ENCODE results near the gene NAV1. TPM values are rescaled to one million over a fixed set of nuclear protein-coding genes. Genes with fewer than 3 reads are reported as not detected.
"Not testable (repeated sequence)": the region's sequence is repeated elsewhere in the genome, so short reads cannot be mapped to it uniquely, and the experiment has no call there.

NAV1 gene
- total RNA-seq, 1 experiment from 2014 or later = 15.5 TPM

DNA sequence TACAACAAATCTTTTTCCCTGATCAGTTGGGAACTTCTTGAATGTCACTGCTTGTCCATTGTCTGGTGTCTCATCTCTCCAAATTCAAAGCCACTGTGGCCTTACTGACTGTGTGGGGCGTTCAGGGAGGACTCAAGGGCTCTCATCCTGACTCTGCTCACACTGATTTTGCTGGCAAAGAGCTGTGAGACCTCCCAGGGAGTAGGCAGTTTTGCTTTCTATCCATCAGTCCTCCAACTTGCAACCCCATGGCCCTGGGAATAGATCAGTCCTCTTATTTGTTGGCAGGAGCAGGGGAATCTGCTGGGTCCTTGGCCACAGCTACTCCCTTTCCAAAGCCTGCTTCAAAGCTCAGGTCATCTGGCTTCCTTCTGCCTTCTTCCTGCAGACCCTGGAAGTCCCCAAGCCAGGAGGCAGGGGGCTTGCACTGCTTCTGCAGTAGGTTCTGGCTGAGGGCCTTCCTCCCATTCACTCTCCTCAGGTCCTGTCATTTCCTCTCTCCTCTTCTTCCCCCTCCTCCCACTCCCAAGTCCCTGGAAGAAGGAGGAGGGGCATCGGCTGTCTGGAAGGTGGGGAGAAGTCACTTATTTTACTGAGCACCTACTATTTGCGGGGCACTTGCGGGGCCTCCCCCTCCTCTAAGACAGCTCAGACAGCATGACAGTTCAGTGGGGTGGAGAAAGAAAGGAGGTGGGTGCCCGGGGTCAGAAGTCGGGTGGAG, 876 bp upstream of the NAV1 start:
- Histone ChIP-seq H3K27ac (peak overlapping the region; percentile 76), H3K4me1 (replicated peaks) (peaks cover 68% of the 10 kb centered on the region), H3K36me3 (peaks cover 5% of the 10 kb centered on the region), H3K4me3 (peak overlapping the region; percentile 90), H3K27me3 (replicated peaks) (no peaks in the 10 kb centered on the region), H3K9me3 (replicated peaks) (no peaks in the 10 kb centered on the region)
- DNase-seq (ENCODE audit: low read depth in 1 of 2, low spot score in 2 of 2) = peak; percentile 53 to 63

DNA sequence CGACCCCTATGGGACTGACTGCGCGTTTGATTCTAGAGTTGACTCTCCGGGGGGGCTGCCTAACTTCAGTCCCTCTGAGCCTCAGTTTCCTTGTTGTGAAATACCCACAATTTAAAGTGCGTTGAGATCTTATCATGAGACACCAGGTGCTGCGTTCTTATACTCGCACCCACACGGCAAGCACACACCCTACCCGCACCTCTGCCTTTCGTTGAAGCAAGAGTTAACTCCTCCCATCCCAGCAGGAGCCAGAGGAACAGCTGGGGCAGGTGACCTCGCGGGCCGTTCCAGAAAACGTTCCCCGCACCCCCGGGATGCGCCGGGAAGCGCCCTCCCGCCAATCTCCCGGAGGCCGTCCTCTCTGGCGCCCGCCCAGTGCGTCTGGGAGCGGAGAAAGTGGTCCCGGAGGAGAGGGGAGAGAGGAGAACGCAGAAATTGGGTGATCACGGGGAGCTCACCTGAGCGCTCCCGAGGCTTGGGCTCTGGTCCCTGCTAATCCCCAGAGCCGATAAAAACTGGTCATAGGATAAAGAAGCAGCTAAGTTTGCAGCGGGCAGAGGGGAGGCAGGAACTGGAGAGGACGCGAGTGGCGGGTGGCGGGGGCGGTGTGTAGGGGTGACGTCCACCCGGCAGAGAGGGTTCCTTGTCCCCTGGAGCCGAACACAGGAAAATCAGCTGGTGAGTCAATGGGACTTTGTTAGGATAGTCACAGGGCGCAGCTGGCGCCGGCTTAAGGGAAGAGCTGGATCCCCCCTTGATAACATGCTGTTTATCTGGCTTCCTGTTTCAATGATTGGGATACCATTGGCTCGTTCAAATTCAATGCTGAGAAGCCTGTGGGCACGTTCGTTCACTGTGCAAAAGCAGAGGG, 869 bp downstream of the NAV1 start:
- Histone ChIP-seq H3K27me3 (replicated peaks) (no peaks in the 10 kb centered on the region), H3K4me1 (replicated peaks) (peaks cover 73% of the 10 kb centered on the region), H3K27ac (peak overlapping the region; percentile 76), H3K9me3 (replicated peaks) (no peaks in the 10 kb centered on the region), H3K36me3 (peaks cover 5% of the 10 kb centered on the region), H3K4me3 (peak overlapping the region; percentile 90)
- DNase-seq (ENCODE audit: low read depth in 1 of 2, low spot score in 2 of 2) = peak; percentile 75 to 82

DNA sequence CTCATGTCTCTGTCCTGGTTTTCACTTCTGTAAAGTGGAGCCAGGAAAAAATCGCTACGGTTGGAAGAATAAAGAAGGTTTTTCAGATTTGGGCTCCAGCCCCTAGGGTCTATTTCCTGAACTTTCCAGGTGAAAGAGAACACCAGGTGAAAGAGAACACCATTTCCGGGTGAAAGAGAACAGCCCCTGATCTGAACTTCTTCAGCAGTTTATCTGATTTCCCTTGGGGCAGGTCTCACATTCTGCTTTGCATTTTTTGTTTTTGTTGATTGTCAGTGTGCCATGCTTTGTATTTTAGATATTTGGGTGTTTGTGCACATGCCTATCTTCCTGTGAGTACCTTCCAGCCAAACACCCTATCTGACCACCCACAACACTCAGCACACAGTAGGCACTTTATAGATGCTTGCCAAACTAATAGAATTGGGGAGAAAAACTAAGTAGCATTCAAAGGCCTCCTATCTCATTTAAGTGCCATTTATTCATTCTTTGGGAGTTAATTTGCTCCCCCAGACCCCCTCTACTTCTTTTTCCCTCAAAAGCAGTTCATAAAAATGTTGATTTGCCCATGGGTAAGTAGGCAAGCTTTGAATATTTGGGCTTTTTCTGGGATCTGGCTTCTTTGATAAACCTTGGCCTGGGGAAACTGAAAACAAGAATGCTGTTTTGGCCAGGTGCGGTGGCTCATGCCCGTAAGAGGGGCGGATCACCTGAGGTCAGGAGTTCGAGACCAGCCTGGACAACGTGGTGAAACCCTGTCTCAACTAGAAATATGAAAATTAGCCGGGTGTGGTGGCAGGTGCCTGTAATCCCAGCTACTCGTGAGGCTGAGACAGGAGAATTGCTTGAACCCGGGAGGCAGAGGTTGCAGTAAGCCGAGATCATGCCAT, 2.2 kb downstream of the NAV1 start:
- peak overlapping the region; percentile 76 for H3K27ac ChIP-seq
- no peaks in the 10 kb centered on the region for H3K27me3 ChIP-seq (replicated peaks)
- H3K36me3 ChIP-seq = peaks cover 5% of the 10 kb centered on the region
- H3K9me3 ChIP-seq (replicated peaks) = no peaks in the 10 kb centered on the region
- peak overlapping the region; percentile 90 for H3K4me3 ChIP-seq
- DNase-seq (ENCODE audit: low read depth in 1 of 2, low spot score in 2 of 2) = no peak
- H3K4me1 ChIP-seq (replicated peaks) = peaks cover 74% of the 10 kb centered on the region

DNA sequence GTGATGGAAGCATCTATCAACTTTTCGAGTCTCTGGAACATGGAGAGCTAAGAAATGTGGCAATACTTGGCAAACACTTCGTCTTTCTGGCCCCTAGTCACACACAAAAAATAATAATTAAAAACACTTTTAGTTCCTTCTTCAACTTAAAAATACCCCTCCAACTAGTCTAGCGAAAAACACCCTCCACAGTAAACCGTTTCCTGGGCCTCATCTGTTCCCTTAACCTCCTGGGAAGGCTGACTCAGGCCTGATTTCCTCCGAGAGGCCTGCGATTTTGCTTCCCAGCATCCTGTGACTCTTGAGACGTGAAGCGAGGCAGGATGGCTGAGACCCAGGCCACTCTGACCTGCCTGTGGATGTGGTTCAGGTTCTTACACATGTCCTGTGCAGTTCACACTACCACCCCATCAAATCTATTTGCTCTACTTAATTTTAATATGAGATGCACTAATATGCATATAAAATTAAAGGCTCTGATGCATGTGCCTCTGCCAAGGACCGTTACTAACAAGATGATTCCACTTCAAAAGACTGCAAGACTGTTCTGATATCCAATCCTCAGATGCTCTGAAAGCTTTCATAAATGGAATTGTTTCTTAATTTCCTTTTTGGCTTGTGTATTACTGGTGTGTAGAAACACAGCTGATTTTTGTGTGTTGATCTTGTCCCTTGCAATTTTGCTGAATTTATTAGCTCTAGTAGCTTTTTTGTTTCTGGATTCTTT, 3.5 kb downstream of the NAV1 start:
- Histone ChIP-seq H3K4me1 (replicated peaks) (peaks cover 62% of the 10 kb centered on the region), H3K9me3 (replicated peaks) (no peaks in the 10 kb centered on the region), H3K27ac (peak overlapping the region; percentile 51), H3K4me3 (no peak overlapping the region), H3K36me3 (peaks cover 5% of the 10 kb centered on the region), H3K27me3 (replicated peaks) (no peaks in the 10 kb centered on the region)
- no peak for DNase-seq (ENCODE audit: low read depth in 1 of 2, low spot score in 2 of 2)

DNA sequence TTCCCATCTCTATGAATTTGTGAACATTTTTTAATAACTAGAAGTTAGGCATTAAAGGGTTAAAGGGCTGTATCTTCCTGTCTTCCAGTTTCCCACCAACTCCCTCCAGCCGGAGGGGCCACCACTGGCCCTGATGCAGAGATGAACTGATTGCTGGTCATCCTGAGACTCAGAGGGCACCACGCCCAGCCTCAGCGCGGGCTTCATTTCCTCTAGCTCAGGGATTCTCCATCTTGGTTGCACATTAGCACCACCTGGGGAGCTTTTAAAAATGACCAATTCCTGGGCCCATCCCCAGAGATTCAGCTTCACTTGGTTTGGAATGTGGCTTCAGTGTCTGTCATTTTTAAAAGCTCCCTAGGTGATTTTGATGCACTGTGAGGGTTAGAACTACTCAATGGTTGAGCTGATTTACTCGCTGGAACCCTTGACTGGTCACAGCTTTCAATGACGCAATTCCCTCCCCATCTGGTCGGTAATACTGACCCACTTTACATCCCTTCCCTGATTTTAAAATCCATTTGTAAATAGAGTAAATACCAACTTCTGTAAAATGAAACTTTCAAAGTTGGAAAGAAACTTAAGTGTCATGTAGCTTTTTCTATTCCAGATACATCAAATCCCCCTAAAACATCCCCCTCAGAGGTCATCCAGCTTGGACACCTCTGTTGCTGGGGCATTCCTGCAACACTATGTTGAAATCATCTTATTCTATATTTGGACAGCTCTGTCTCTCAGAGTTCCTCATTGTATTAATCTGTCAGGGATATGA, 5.1 kb downstream of the NAV1 start:
- no peaks in the 10 kb centered on the region for H3K9me3 ChIP-seq (replicated peaks)
- peaks cover 53% of the 10 kb centered on the region for H3K4me1 ChIP-seq (replicated peaks)
- no peak overlapping the region for H3K27ac ChIP-seq
- no peak overlapping the region for H3K4me3 ChIP-seq
- H3K36me3 ChIP-seq = peaks cover 2% of the 10 kb centered on the region
- H3K27me3 ChIP-seq (replicated peaks) = no peaks in the 10 kb centered on the region
- no peak for DNase-seq (ENCODE audit: low read depth in 1 of 2, low spot score in 2 of 2)

DNA sequence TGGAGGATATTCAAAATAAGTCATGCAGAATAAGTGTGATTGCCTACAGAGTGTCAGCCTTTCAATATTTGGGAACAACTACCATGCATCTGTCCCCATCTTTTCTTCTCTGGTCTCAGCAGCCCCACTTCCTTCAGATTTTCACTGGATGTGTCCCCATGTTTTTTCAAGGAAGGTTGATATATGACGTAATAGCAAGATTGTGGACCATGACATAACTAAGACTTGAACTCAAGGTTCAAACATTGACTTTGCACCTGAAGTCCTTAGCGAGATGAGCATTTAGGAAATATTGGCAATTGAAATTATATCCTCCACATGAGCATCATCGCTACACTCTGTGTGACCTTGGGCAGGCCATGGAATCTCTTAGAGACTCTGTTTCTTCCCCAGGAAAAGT, 5.8 kb downstream of the NAV1 start:
- Histone ChIP-seq H3K4me1 (replicated peaks) (peaks cover 54% of the 10 kb centered on the region), H3K9me3 (replicated peaks) (no peaks in the 10 kb centered on the region), H3K27me3 (replicated peaks) (no peaks in the 10 kb centered on the region), H3K4me3 (no peak overlapping the region), H3K27ac (no peak overlapping the region), H3K36me3 (no peaks in the 10 kb centered on the region; the same call in 1 of the 2 replicates)
- no peak for DNase-seq (ENCODE audit: low read depth in 1 of 2, low spot score in 2 of 2)

DNA sequence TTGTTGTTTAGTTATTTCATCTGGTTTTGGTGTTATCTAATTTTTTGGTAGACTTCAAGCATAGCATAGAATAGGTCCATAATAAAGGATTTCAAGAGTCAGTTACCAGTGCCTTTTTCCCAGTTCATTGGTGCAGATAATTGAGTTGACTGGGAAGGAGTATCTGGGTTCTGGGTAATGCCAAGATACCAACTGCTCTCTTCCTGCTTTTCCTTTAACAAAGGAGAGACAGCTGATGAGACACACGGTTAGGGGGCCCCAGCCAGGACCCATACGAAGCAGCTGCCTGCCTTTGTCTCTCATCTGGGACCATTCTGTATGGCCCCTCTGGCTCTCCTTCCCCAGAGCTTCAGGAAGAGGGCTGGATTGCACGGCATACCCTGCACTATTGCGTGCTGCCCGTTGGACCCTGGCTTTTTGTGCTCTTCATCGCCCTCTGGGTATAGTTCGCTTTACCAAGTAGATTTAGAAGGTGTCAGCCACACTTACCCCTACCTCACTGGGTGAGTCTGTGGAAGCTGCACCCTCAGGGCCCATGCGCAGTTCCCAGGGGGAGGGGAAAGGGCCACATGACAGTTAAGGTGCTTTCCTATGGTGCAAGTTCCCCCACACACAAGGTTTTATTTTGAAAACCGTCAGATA, 7.0 kb downstream of the NAV1 start:
- H3K27me3 ChIP-seq (replicated peaks) = no peaks in the 10 kb centered on the region
- no peaks in the 10 kb centered on the region; the same call in 1 of the 2 replicates for H3K36me3 ChIP-seq
- peaks cover 46% of the 10 kb centered on the region for H3K4me1 ChIP-seq (replicated peaks)
- no peak for DNase-seq (ENCODE audit: low read depth in 1 of 2, low spot score in 2 of 2)
- H3K27ac ChIP-seq = no peak overlapping the region
- no peak overlapping the region for H3K4me3 ChIP-seq
- H3K9me3 ChIP-seq (replicated peaks) = no peaks in the 10 kb centered on the region

DNA sequence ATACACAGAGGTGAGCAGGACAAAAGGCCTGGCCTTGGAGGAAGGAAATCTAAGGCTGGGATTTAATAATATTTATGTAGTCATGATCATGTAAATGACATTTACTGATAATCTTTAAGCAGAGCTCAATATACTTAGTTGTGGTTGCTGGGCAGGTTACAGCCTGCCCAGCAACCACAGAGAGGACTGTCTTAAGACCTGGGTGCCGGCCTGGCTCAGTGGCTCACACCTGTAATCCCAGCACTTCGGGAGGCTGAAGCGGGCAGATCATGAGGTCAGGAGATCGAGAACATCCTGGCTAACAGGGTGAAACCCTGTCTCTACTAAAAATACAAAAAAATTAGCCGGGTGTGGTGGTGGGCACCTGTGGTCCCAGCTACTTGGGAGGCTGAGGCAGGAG, 10.6 kb downstream of the NAV1 start:
- H3K27me3 ChIP-seq (replicated peaks); H3K27ac ChIP-seq; H3K4me3 ChIP-seq; H3K9me3 ChIP-seq (replicated peaks); H3K36me3 ChIP-seq; DNase-seq (ENCODE audit: low read depth in 1 of 2, low spot score in 2 of 2): not testable (repeated sequence)
- H3K4me1 ChIP-seq (replicated peaks) = peaks cover 49% of the 10 kb centered on the region

DNA sequence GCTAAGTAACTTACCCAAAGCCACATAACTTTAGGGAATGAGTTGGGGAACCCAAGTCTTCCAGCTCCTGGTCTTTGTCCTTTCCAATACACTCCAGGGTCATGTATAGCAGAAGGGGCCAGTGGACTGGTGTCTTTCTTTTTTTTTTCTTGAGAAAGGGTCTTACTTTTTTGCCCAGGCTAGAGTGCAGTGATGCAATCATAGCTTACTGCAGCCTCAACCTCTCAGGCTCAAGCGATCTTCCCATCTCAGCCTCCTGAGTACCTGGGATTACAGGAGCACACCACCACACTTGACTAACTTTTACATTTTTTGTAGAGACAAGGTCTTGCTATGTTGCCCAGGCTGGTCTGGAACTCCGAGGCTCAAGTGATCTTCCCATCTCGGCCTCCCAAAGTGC, 12.2 kb downstream of the NAV1 start:
- DNase-seq (ENCODE audit: low read depth in 1 of 2, low spot score in 2 of 2) = no peak
- Histone ChIP-seq H3K4me3 (no peak overlapping the region), H3K27ac (peak overlapping the region; percentile 70), H3K4me1 (replicated peaks) (peaks cover 42% of the 10 kb centered on the region), H3K27me3 (replicated peaks) (no peaks in the 10 kb centered on the region), H3K9me3 (replicated peaks) (no peaks in the 10 kb centered on the region), H3K36me3 (no peaks in the 10 kb centered on the region)

DNA sequence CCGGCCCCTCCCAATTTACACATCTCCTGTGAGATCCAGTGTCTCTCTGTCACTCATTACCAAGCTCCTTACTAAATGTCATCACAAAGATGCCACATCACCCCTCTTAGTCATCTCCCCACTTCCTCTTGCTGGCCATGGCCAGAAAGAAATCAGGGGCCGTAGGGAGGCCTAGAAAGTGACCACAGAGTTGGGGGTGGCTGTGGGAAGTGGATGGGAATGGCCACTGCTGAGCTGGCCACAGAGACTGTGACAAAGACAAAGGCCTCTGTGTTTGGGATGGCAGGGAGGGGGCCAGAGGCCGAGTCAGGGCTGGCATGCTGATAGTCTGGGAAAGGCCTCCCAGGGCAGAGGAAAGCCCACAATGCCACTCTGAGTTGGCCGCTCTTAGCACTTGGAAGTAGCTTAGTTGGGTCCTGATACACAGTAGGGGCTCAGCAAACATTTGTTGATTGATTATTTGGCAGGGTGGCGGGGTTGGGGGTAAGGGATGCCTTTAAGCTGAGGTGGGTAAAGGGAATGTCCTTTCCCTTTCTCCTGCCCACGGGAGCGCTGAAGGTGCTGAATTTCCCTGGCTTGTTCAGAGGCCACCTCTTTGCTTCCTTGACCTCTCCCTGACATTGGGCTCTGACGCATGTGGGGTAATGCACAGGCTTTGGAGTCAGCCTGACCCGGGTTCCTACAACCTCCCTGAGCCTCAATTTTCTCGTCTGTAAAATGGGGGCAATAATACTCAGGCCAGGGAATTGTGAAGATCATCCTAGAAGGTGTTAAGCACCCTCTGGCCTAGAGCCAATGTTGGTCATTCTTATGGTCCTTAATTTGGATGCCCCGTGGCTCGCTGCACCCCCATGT, 13.2 kb downstream of the NAV1 start:
- Histone ChIP-seq H3K27ac (peak overlapping the region; percentile 70), H3K9me3 (replicated peaks) (no peaks in the 10 kb centered on the region), H3K27me3 (replicated peaks) (no peaks in the 10 kb centered on the region), H3K36me3 (no peaks in the 10 kb centered on the region; the same call in 1 of the 2 replicates), H3K4me3 (no peak overlapping the region), H3K4me1 (replicated peaks) (peaks cover 48% of the 10 kb centered on the region)
- peak; percentile 84 to 86 for DNase-seq (ENCODE audit: low read depth in 1 of 2, low spot score in 2 of 2)

DNA sequence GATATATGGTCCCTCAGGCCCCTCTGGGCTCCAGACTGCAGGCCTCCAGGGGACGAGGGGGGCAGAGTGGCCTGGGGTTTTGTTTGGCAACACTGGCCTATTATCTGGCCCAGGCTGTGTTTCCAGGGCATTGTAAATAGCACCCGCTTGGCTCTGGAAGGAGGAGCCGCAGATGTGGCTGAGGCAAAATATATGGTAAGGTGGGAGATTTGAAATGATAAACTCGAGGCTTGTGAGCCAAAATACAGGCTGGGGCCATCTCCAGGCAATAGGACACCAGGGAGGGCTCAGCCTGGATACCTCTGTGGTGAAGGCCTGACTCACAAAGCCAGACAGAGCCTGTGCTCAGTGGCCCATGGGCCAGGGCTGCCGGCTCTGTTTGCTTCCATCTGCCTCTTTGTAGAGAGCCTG, 14.0 kb downstream of the NAV1 start:
- H3K36me3 ChIP-seq = no peaks in the 10 kb centered on the region; the same call in 1 of the 2 replicates
- peaks cover 52% of the 10 kb centered on the region for H3K4me1 ChIP-seq (replicated peaks)
- no peaks in the 10 kb centered on the region for H3K27me3 ChIP-seq (replicated peaks)
- peak overlapping the region; percentile 70; the same call in 1 of the 2 replicates for H3K27ac ChIP-seq
- no peaks in the 10 kb centered on the region for H3K9me3 ChIP-seq (replicated peaks)
- no peak for DNase-seq (ENCODE audit: low read depth in 1 of 2, low spot score in 2 of 2)
- no peak overlapping the region for H3K4me3 ChIP-seq
